ENCODE measurements around the gene SYNGR3.

Gene SYNGR3

GRCh38 chr16:2006317-2006716 is 16.5 kb downstream of the SYNGR3 start:
- no peak overlapping the region for H3K27ac ChIP-seq (ENCODE audit: low read length)
- H3K79me2 ChIP-seq (ENCODE audit: low read length), result peaks cover 80% of the 10 kb centered on the region
- no peak overlapping the region for H3K9ac ChIP-seq (ENCODE audit: low read length)
- H4K20me1 ChIP-seq (ENCODE audit: insufficient read depth, low read length), result peaks cover 60% of the 10 kb centered on the region
- H3K9me3 ChIP-seq (ENCODE audit: insufficient read depth, low read length), result no peaks in the 10 kb centered on the region
- peaks cover 29% of the 10 kb centered on the region for H3K4me1 ChIP-seq (ENCODE audit: low read length)
- TF ChIP-seq CTCF (IDR thresholded peaks at IDR 0.05; ENCODE audit: low read depth, low read length) (no peak), EZH2phosphoT487 (IDR thresholded peaks at IDR 0.05; ENCODE audit: low read depth) (no peak)
- peaks cover 33% of the 10 kb centered on the region for H3K36me3 ChIP-seq (replicated peaks; ENCODE audit: low read depth, low read length)
- no peak overlapping the region for H2AFZ ChIP-seq (ENCODE audit: low read depth, low read length)
- no peak overlapping the region for H3K4me2 ChIP-seq (ENCODE audit: low read length)
- H3K27me3 ChIP-seq (ENCODE audit: low read depth, low read length), result no peaks in the 10 kb centered on the region
- no peak overlapping the region for H3K4me3 ChIP-seq (ENCODE audit: low read length)

GRCh38 chr16:2007081-2007836 is 17.5 kb downstream of the SYNGR3 start:
- Histone ChIP-seq H3K4me3 (ENCODE audit: low read length) (peak overlapping the region; percentile 95; the same call in 1 of the 2 replicates), H3K4me1 (ENCODE audit: low read length) (peaks cover 29% of the 10 kb centered on the region), H3K9me3 (ENCODE audit: insufficient read depth, low read length) (no peaks in the 10 kb centered on the region), H2AFZ (ENCODE audit: low read depth, low read length) (no peak overlapping the region), H3K27ac (ENCODE audit: low read length) (no peak overlapping the region), H3K27me3 (ENCODE audit: low read depth, low read length) (no peaks in the 10 kb centered on the region), H3K36me3 (replicated peaks; ENCODE audit: low read depth, low read length) (peaks cover 23% of the 10 kb centered on the region), H3K9ac (ENCODE audit: low read length) (no peak overlapping the region), H3K4me2 (ENCODE audit: low read length) (peak overlapping the region; percentile 99), H4K20me1 (ENCODE audit: insufficient read depth, low read length) (peaks cover 60% of the 10 kb centered on the region), H3K79me2 (ENCODE audit: low read length) (peaks cover 80% of the 10 kb centered on the region)
- TF ChIP-seq EZH2phosphoT487 (IDR thresholded peaks at IDR 0.05; ENCODE audit: low read depth), result no peak

- H3K27me3 ChIP-seq (ENCODE audit: low read depth, low read length), result no peaks in the 10 kb centered on the region
- peaks cover 76% of the 10 kb centered on the region for H3K79me2 ChIP-seq (ENCODE audit: low read length)
- peak overlapping the region; percentile 87 for H3K9ac ChIP-seq (ENCODE audit: low read length)
- H3K27ac ChIP-seq (ENCODE audit: low read length), result peak overlapping the region; percentile 68
- H3K36me3 ChIP-seq (replicated peaks; ENCODE audit: low read depth, low read length), result peaks cover 18% of the 10 kb centered on the region
- peaks cover 29% of the 10 kb centered on the region for H3K4me1 ChIP-seq (ENCODE audit: low read length)
- peak overlapping the region; percentile 95 for H3K4me3 ChIP-seq (ENCODE audit: low read length)
- no peak overlapping the region for H2AFZ ChIP-seq (ENCODE audit: low read depth, low read length)
- TF ChIP-seq EZH2phosphoT487 (IDR thresholded peaks at IDR 0.05; ENCODE audit: low read depth) (no peak), CTCF (IDR thresholded peaks at IDR 0.05; ENCODE audit: low read depth, low read length) (no peak)
- H3K4me2 ChIP-seq (ENCODE audit: low read length), result peak overlapping the region; percentile 99
- H4K20me1 ChIP-seq (ENCODE audit: insufficient read depth, low read length), result peaks cover 59% of the 10 kb centered on the region
- H3K9me3 ChIP-seq (ENCODE audit: insufficient read depth, low read length), result no peaks in the 10 kb centered on the region
Measured at GRCh38 chr16:2008009-2008526, 18.3 kb downstream of the SYNGR3 start.

GRCh38 chr16:2008631-2009163 is 18.9 kb downstream of the SYNGR3 start:
- H3K36me3 ChIP-seq (replicated peaks; ENCODE audit: low read depth, low read length), result peaks cover 12% of the 10 kb centered on the region
- peak overlapping the region; percentile 95 for H3K4me3 ChIP-seq (ENCODE audit: low read length)
- H3K9me3 ChIP-seq (ENCODE audit: insufficient read depth, low read length), result no peaks in the 10 kb centered on the region
- peak overlapping the region; percentile 99 for H3K4me2 ChIP-seq (ENCODE audit: low read length)
- peaks cover 70% of the 10 kb centered on the region for H3K79me2 ChIP-seq (ENCODE audit: low read length)
- no peak overlapping the region for H2AFZ ChIP-seq (ENCODE audit: low read depth, low read length)
- peak overlapping the region; percentile 68 for H3K27ac ChIP-seq (ENCODE audit: low read length)
- H3K4me1 ChIP-seq (ENCODE audit: low read length), result peaks cover 29% of the 10 kb centered on the region
- peaks cover 53% of the 10 kb centered on the region for H4K20me1 ChIP-seq (ENCODE audit: insufficient read depth, low read length)
- no peaks in the 10 kb centered on the region for H3K27me3 ChIP-seq (ENCODE audit: low read depth, low read length)
- no peak for TF ChIP-seq CTCF (IDR thresholded peaks at IDR 0.05; ENCODE audit: low read depth, low read length)
- TF ChIP-seq EZH2phosphoT487 (IDR thresholded peaks at IDR 0.05; ENCODE audit: low read depth), result no peak
- peak overlapping the region; percentile 87 for H3K9ac ChIP-seq (ENCODE audit: low read length)
